GM18909 (cell line): Measurements from ENCODE around the gene SPDYE5.
A peak's percentile ranks its signal among the peaks of the same experiment; 100 is the strongest.
"Not testable (repeated sequence)": the region's sequence is repeated elsewhere in the genome, so short reads cannot be mapped to it uniquely, and the experiment has no call there.

Experiments used
- ATAC-seq: cut with Tn5 transposase; IDR thresholded peaks from one replicate; pipeline ENCODE4 v1.9.1; 2021; ENCODE audit warnings: mild to moderate bottlenecking; ENCODE audit not compliant: unreplicated experiment, poor library complexity

The SPDYE5 gene, protein sequence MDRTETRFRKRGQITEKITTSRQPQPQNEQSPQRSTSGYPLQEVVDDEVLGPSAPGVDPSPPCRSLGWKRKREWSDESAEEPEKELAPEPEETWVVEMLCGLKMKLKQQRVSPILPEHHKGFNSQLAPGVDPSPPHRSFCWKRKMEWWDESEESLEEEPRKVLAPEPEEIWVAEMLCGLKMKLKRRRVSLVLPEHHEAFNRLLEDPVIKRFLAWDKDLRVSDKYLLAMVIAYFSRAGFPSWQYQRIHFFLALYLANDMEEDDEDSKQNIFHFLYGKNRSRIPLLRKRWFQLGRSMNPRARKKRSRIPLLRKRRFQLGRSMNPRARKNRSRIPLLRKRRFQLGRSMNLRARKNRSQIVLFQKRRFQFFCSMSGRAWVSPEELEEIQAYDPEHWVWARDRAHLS

DNA sequence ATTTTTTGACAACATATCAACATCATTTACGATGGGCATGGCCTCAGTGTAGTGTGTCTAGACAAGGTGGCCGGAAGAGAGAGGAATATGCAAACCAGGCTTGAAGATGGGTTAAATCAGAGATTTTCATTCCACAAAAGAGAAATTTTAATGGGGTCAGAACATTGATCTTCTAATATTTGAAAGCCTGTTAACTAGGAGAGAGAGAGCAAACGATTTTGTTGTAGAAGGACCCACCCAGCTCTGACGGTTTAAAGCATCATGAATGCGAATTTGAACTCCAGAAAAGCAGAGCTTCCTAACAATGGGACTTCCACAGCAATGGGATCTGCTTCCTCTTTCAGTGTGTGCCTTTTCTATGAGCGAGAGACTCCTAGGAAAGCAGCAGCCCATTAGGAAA is at the start of gene SPDYE5:
SPDYE5 (plus strand) TSS at position 301 of the 400 bp plus-strand sequence. CDS start 1,728 bp downstream, outside the sequence.
- not testable (repeated sequence) for ATAC-seq

DNA sequence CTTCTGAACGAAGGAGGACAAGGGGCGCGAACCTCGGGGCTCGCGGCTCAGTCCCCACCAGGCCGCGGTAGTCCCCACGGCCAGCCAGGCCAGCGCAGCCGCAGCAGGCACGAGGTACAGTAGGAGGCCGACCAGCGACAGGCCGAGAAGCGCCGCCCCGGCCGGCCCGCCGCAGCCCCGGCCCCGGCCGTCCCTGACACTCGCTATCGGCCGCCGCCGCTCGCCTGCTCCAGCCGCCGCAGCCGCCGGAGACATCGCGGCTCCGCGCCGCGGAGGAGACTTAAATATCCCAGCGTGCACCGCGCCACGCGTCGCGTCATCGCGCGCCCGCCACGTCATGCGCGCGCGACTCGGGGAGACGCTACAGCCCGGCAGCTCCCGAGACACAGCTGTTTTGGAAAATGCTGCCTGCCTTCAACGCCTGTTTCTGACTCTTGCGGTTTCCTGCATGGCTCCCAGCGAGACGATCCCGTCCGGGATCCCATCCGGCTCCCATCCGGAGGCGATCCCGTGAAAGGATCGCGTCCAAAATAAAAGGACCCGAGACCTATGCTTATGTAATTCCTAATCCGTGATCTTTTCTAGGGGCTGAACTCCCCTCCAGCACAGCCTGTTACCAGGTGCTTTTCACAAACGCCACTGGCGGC is 49.5 kb upstream of the SPDYE5 start:
- peak; percentile 90 for ATAC-seq

DNA sequence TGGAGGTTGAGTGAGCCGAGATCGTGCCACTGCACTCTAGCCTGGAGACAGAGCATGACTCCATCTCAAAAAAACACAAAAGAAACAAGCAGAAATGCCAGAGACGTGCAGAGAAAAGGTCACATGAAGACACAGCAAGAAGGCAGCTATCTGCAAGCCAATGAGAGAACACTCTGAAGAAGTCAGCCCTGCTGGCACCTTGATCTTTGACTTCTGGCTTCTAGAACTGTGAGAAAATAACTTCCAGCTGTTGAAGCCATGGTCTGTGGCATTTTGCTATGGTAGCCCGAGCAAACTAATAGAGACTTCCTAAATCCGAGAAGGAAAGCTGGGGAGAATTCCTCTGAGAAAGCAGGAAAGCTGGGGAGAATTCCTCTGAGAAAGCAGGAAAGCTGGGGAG is 42.2 kb upstream of the SPDYE5 start:
- ATAC-seq: not testable (repeated sequence)

DNA sequence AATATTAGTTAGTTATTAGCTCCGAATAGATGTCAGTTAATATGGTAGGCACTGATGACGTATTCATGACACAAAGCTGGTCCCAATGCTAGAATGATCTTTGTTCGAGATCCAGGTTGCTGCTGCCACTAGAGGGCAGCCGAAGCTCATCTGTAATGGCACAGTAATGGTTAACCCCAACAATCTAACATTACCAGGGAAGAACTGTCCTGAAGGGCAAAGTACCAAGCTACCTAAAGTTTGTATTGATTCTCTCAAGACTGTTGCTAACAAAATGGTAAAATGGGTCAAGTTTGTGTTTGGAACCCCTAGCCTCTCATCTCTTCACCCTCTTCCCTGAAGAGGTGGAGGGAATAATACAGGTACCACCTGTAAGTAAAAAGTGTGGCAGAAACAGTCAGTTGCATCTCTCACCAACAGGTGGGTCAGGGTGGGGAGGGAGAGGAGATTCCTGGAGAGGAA is 39.6 kb upstream of the SPDYE5 start:
- peak; percentile 90 for ATAC-seq

DNA sequence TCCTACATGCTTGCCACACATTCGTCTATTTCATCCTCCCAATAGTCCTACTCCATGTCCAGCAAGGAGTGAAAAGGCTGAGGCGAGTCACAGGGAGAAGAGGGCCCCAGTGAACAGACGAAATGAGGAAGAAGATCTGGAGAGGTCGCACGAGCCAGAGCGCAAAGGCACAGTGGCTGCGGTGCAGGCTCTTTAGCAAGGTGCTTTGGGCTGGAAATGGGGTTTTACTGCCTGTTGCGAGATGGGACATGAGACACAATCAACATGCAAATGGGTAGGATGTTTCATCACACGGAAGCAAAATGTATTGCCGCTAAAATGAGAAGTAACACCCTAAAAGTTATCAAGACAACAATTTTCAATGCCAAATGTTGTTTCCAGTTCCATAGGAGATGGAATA is 35.7 kb upstream of the SPDYE5 start:
- not testable (repeated sequence) for ATAC-seq

DNA sequence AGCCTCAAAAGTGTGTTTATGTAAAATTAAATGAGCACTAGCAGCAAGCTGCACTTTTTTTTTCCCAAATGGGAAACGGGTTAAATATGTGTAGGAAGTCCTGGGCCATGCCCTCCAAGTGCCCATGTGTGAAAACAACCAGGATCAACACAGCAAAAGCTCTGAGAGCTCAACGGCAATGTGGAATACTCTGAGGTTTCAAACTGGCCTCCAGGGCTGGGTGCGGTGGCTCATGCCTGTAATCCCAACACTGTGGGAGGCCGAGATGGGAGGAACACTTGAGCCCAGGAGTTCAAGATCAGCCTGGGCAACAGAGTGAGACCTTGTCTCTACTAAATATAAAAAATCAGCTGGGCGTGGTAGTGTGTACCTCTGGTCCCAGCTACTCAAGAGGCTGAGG is 34.1 kb upstream of the SPDYE5 start:
- ATAC-seq: not testable (repeated sequence)

DNA sequence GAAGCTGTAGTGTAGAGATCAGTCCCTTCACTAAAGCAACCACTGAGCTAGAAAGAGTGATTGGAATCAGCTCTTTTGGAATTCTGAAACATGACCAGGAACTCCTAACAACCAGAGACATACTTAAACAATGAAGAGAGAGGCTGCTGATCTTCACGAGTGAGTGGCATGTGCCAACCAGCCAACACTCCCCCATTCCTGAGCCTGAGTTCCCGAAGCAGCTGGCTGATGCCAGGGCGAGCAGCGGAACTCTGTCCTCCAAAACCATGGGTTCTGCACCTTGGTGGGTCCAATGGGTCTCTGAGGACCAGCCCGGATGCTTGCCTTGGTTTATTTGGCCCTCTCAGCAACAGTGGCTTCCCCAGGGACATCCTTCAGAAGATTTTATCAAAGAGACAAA is 31.6 kb upstream of the SPDYE5 start:
- ATAC-seq: not testable (repeated sequence)

DNA sequence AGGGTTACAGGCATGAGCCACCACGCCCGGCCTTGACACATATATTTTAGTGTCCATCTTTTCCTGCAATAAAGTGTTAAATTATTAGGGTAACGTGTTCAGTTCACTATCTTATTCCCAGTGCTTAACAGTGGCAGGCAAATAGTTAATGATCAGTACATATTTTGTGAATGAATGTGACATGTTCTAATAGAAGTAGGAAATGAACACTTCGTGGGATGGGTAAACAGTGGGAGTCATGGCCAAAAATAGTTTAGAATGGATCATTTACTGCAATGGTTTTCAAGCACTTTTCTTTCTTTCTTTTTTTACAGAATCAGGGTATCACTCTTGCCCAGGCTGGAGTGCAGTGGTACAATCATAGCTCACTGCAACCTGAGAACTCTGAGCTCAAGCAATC is 22.0 kb upstream of the SPDYE5 start:
- not testable (repeated sequence) for ATAC-seq

DNA sequence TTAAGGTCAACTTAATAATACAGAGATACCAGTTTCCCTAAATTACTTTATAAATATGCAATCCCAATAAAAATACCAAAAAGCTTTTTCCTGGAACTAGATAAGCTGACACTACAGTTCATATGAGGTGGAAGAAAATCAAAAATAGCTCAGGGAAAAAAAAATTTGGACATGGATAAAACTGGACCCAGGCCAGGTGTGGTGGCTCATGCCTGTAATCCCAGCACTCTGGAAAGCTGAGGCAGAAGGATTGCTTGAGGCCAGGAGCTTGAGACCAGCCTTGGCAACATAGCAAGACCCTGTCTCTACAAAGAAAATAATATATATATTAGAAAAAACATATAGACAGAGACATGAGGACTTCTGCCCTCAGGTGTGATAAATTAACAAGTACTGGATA is 14.7 kb upstream of the SPDYE5 start:
- ATAC-seq: not testable (repeated sequence)

DNA sequence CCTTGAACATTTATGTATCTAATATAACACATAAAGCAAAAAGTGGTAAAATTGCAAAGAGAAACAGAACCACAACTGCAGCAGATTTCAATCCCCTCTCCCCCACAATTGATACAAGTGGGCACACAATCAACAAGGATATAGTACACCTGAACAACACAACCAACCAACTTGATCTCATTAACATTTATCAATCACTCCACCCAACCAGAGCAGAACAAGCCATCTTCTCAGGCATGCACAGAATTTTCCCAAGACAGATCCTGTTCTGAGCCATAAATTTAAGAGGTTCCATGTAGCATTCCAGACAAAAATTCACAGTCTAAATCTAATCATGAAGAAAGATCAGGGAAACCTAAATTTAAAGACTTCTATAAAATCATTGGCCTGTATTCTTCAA is 11.8 kb upstream of the SPDYE5 start:
- ATAC-seq: not testable (repeated sequence)

DNA sequence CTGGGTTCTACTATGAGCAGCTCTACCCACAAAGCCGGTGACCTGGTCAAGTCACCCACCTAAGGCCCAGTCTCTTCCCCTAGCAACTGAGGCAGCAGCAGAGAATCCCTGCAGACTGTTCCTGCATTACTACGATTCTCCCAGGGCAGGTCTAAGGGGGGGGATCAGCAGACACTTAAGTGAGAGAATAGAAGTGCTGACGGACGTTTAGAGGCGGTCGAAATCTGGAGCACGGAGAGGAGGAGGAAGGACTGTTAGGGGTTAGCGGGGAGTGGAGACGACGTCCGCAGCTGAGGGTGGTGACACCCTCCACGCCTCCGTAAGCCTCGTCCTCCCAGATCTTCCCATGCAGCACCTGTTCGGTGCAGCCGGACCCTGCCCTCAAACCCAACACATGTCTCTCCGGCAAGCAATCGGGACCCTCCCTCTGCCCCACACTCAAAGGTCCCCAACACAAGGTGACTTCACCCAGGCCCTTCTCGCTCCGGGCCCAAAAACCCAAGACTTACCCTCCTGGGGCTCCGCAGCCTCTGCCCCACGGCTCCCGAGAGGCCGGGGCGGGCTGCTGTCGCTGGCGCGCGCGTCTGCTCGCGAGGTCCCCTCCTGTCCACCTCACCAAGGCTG is 6.7 kb upstream of the SPDYE5 start:
- ATAC-seq: peak; percentile 20

DNA sequence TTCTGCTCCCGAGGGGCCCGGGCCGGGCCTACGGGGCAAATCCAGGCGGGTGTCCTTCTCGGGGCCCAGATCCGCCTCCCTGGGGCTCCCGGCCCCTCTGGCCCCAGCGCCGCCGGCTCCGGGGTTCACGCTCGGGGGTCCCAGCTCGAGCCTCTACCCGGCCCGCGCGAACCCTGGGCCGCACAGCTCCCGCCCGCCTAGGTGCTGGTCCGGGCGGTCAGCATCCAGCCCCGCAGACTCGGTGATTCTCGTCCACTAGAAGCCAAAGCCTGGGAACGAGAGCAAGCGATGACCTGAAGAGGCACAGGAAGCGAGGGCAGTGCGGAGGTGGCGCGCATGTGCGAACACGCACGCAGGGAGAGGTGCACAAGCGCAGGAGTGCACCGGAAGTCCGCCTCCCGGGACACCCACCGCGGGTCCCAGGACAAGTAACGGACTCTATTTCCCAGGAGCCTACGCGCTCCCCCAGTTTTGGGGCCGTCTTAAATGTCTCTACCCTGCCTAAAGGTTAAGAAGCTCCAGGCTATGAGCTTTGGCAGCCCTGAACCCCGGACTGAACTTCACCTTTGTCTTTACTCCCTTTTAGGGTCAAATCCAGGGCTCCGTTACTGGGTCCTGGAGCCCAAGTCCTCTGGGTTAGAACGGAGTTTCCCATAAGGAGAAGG is 6.0 kb upstream of the SPDYE5 start, which contains the start of gene POM121C:
POM121C (minus strand) TSS at position 321 of the 665 bp plus-strand sequence. CDS start 44,803 bp downstream, outside the sequence.
- peak; percentile 100 for ATAC-seq

DNA sequence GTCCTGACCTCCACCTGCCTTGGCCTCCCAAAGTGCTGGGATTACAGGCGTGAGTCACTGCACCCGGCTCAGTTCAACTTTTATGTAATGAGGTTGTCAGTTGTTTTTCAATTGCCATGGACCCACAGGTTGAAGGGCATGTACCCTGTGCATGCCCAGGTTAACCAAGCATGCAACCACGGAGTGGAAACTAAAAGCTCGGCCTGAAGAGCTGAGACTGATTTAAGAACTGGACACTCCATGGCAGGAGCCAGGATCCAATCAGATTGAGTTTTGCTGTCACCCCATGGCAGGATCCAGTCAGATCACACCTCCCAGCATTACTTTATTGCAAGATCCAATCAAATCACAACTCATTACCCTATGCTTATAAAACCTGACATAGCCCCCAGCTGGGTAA is 16.9 kb downstream of the SPDYE5 start:
- peak; percentile 59 for ATAC-seq

DNA sequence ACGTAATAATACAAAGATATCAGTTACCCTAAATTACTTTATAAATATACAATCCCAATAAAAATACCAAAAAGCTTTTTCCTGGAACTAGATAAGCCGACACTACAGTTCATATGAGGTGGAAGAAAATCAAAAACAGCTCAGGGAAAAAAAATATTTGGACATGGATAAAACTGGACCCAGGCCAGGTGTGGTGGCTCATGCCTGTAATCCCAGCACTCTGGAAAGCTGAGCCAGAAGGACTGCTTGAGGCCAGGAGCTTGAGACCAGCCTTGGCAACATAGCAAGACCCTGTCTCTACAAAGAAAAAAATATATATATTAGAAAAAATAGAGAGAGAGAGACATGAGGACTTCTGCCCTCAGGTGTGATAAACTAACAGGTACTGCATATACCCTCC is 26.7 kb downstream of the SPDYE5 start:
- not testable (repeated sequence) for ATAC-seq

DNA sequence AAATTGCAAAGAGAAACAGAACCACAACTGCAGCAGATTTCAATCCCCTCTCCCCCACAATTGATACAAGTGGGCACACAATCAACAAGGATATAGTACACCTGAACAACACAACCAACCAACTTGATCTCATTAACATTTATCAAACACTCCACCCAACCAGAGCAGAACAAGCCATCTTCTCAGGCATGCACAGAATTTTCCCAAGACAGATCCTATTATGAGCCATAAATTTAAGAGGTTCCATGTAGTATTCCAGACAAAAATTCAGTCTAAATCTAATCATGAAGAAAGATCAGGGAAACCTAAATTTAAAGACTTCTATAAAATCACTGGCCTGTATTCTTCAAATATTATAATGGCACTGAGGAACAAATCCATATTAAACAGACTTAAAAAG is 29.6 kb downstream of the SPDYE5 start:
- ATAC-seq: not testable (repeated sequence)

DNA sequence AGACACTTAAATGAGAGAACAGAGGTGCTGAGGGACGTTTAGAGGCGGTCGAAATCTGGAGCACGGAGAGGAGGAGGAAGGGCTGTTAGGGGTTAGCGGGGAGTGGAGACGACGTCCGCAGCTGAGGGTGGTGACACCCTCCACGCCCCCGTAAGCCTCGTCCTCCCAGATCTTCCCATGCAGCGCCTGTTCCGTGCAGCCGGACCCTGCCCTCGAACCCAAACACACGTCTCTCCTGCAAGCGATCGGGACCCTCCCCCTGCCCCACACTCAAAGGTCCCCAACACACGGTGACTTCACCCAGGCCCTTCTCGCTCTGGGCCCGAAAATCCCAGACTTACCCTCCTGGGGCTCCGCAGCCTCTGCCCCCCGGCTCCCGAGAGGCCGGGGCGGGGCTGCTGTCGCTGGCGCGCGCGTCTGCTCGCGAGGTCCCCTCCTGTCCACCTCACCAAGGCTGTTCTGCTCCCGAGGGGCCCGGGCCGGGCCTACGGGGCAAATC is 35.2 kb downstream of the SPDYE5 start:
- ATAC-seq: not testable (repeated sequence)

DNA sequence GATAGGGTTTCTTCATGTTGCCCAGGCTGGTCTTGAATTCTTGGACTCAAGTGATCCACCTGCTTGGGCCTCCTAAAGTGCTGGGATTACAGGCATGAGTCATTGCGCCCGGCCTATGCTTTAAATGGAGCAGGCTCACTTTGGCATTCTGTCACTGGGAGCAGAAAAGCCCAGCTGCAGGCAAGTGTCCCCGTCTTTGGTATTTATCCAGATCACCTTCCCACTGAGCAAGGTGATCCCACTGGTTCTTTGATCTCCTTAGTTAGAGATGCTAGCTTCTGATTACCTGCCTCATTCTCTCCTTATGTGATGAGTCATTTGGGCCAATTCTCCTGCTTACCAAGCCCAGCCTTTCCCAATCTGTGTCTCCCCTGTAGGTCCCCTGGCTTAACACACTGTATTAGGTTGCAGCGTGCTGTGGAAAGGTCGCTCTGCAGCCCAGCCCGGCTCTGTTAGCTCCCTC is 39.3 kb downstream of the SPDYE5 start:
- no peak for ATAC-seq

DNA sequence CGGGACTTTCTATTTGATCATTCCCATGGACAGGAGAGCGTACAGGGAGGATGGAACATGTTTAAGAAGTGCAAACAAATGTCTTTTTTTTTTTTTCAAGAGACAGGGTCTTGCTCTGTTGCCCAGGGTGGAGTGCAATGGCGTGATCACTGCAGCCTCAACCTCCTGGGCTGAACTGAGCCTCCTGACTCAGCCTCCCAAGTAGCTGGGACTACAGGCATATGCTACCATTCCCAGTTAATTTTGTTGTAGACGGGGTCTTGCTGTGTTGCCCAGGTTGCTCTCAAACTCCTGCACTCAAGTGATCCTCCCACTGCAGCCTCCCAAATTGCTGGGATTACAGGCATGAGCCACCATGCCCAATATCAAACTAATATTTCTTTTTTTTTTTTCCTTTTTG is 40.5 kb downstream of the SPDYE5 start:
- ATAC-seq: no peak

DNA sequence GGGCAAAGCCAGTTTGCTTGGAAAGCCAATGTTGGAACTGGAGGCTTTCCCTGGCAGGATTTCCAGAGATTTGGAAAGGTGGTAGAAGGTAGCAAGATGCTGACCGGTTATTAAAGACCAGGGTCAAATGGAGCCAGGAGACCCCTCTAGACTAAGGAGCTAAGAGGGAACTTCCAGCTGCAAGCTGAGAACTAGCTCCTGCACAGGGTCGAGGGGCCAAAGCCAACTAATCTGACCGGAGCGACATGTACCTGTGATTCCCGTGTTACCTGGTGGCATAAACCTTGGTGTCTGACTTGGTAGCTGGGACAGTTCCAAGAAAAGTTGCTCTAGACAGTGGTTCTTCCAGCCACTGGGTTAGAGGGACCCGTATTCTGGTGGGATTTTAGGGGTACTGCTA is 41.8 kb downstream of the SPDYE5 start:
- no peak for ATAC-seq

DNA sequence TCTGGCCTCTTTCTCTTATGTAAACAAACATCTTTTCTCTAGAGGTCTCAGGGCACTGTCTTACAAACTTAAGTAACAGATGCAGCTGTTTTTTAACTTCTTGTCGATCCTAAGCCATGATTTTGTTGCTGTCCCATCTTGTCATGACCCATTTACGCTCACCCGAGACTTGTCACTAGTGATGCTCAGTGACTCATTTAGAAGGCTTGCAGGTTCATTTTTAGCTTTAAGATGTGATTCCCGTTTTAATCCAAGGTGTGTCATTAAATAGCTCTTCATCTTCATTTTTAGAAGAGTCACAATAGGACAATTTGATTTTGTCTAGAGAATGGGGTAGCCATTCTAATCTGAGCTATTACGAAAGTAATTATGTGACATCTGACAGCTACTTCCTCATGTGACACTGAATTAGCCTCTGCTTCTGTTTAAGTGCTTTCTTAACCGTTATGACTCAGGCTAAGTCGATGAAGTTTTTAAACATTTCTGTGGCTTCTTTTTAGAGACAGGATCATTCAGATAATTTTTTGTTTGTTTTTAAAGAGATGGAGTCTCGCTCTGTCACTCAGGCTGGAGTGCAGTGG is 42.7 kb downstream of the SPDYE5 start:
- ATAC-seq: peak; percentile 46
